HG02798 (cell line): ENCODE measurements around the gene GYG2.
"Not testable (repeated sequence)": the region's sequence is repeated elsewhere in the genome, so short reads cannot be mapped to it uniquely, and the experiment has no call there.

Source experiments
- ATAC-seq: cut with Tn5 transposase; IDR thresholded peaks from one replicate; pipeline ENCODE4 v1.9.1; 2021; ENCODE audit warnings: mild to moderate bottlenecking; ENCODE audit not compliant: unreplicated experiment, poor library complexity

The GYG2 gene

GRCh38 chrX:2828344-2828958 lies at the start of gene GYG2:
Gene GYG2 (plus strand): TSS chrX:2828930. CDS start chrX:2830189, 1,259 bp downstream.
- ATAC-seq = no peak

- ATAC-seq = not testable (repeated sequence)
Measured at GRCh38 chrX:2780472-2781225, 48.1 kb upstream of the GYG2 start.

- no peak for ATAC-seq
Measured at GRCh38 chrX:2781226-2781571, 47.5 kb upstream of the GYG2 start.

GRCh38 chrX:2781698-2782097 lies 47.0 kb upstream of the GYG2 start:
- no peak for ATAC-seq

- no peak for ATAC-seq
Measured at GRCh38 chrX:2782171-2782570, 46.6 kb upstream of the GYG2 start.

- no peak for ATAC-seq
Measured at GRCh38 chrX:2782778-2783177, 46.0 kb upstream of the GYG2 start.

- no peak for ATAC-seq
Measured at GRCh38 chrX:2784026-2784425, 44.7 kb upstream of the GYG2 start.

- no peak for ATAC-seq
Measured at GRCh38 chrX:2785538-2785937, 43.2 kb upstream of the GYG2 start.

GRCh38 chrX:2788980-2789379 lies 39.8 kb upstream of the GYG2 start:
- no peak for ATAC-seq

- no peak for ATAC-seq
Measured at GRCh38 chrX:2789569-2789968, 39.2 kb upstream of the GYG2 start.

GRCh38 chrX:2793752-2794151 lies 35.0 kb upstream of the GYG2 start:
- ATAC-seq = no peak

GRCh38 chrX:2794336-2794735 lies 34.4 kb upstream of the GYG2 start:
- no peak for ATAC-seq

- not testable (repeated sequence) for ATAC-seq
Measured at GRCh38 chrX:2796808-2797207, 31.9 kb upstream of the GYG2 start.

- ATAC-seq = no peak
Measured at GRCh38 chrX:2799369-2799768, 29.4 kb upstream of the GYG2 start.

- ATAC-seq = not testable (repeated sequence)
Measured at GRCh38 chrX:2799980-2800379, 28.8 kb upstream of the GYG2 start.

GRCh38 chrX:2801223-2801622 lies 27.5 kb upstream of the GYG2 start:
- no peak for ATAC-seq

- not testable (repeated sequence) for ATAC-seq
Measured at GRCh38 chrX:2802376-2803090, 26.2 kb upstream of the GYG2 start.

GRCh38 chrX:2803486-2803885 lies 25.2 kb upstream of the GYG2 start:
- not testable (repeated sequence) for ATAC-seq

GRCh38 chrX:2804106-2804843 lies 24.5 kb upstream of the GYG2 start:
- ATAC-seq = not testable (repeated sequence)

GRCh38 chrX:2804858-2805257 lies 23.9 kb upstream of the GYG2 start:
- ATAC-seq = not testable (repeated sequence)

GRCh38 chrX:2811271-2811670 lies 17.5 kb upstream of the GYG2 start:
- ATAC-seq = no peak
